Measurements from ENCODE around the gene PIP5K1A. TPM values are rescaled to one million over a fixed set of nuclear protein-coding genes. Genes with fewer than 3 reads are reported as not detected.
A peak's percentile ranks its signal among the peaks of the same experiment; 100 is the strongest.

Gene PIP5K1A
- polyA plus RNA-seq, 1 of the 3 experiments (the other 2 are of a cell fraction): 66.0 TPM

DNA sequence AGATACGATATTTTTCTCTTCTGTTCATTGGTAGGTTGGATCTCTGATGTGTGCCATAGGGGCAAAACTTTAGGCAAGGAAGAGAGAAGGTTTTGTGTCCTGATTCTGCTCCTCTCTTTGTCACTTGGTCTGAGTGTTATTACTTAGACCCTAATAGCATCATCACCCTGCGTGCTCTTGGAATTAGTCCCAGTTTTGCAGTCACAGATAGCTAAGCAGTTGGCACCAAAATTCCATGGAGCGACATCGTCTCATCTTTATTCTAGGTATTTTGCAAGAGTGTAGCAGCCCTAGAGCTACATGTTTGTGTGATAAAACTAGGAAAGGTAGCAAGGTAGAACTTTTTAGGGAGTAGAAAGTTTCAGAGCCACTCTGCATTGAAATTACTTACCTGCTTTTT is 23.8 kb downstream of the PIP5K1A start:
- H3K36me3 ChIP-seq (replicated peaks in 1 of 2; ENCODE audit: control insufficient read depth in 1 of 2, insufficient read depth in 2 of 2, low read length in 1 of 2): peaks cover 8 to 27% of the 10 kb centered on the region in 2 experiments
- H3K27ac ChIP-seq (ENCODE audit: low read depth in 2 of 2, low read length in 1 of 2): no peak overlapping the region; a peak in 1 of 4 replicates
- peaks cover 99% of the 10 kb centered on the region for H3K79me2 ChIP-seq (ENCODE audit: insufficient read depth)
- peaks cover 15% of the 10 kb centered on the region for H3F3A ChIP-seq (replicated peaks; ENCODE audit: insufficient read depth)
- no peak overlapping the region for H3K4me3 ChIP-seq (ENCODE audit: low read depth in 2 of 2, low read length in 1 of 2)
- ChIA-PET CTCF (interaction anchor here (0.6 kb wide), 1 partner anchor 45 kb away, joined by 3 read pairs; no protein-coding TSS in a partner anchor), POLR2A (no interaction called here)
- DNase-seq: no peak
- WGBS (ENCODE audit: low lambda C conversion rate): 79% methylated on average over 4 of the region's 4 CpGs
- no peaks in the 10 kb centered on the region for H3K27me3 ChIP-seq (ENCODE audit: insufficient read depth)
- H3K9me2 ChIP-seq: no peaks in the 10 kb centered on the region
- TF ChIP-seq NFIC (IDR thresholded peaks at IDR 0.05; ENCODE audit: borderline replicate concordance) (peak; percentile 24; the same call in 1 of the 2 replicates), GATA2 (CRISPR knock-in tag; IDR thresholded peaks at IDR 0.05) (no peak)
- H3K4me2 ChIP-seq: 0 out of 2 replicates have a peak overlapping the region, but pooled peaks have one; percentile 5
- peaks cover 65% of the 10 kb centered on the region for H4K20me1 ChIP-seq (ENCODE audit: insufficient read depth)
- H3K4me1 ChIP-seq (ENCODE audit: control insufficient read depth in 1 of 2, insufficient read depth in 2 of 2, low read depth in 1 of 2, low read length in 1 of 2): peaks cover 0 to 10% of the 10 kb centered on the region in 2 experiments; a peak in 2 of 4 replicates
- no peaks in the 10 kb centered on the region for H3K9me3 ChIP-seq
- no peak overlapping the region for H2AFZ ChIP-seq (ENCODE audit: low read depth)
- no peak overlapping the region for H3K9ac ChIP-seq

DNA sequence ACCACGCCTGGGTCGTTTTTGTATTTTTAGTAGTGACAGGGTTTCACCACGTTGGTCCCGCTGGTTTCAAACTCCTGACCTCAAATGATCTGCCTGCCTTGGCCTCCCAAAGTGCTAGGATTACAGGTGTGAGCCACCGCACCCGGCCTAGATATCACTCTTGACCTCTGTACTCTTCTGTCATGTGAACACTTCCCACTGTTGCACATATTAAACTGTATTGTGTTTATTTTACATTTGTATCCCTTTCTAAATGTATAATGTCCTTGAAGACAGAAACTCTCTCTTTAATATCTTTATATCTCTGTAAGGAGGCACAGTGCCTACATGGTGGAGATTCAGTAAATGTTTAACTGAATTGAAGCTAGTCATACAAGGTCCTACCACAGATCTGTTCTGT is 36.9 kb downstream of the PIP5K1A start:
- WGBS (ENCODE audit: low lambda C conversion rate): 97% methylated on average over 6 of the region's 6 CpGs
- Histone ChIP-seq H3K9ac (no peak overlapping the region), H4K20me1 (ENCODE audit: insufficient read depth) (peaks cover 4% of the 10 kb centered on the region), H3K4me2 (no peak overlapping the region), H3K4me1 (ENCODE audit: control insufficient read depth in 1 of 2, insufficient read depth in 2 of 2, low read depth in 1 of 2, low read length in 1 of 2) (peaks cover 0 to 6% of the 10 kb centered on the region in 2 experiments; a peak in 2 of 4 replicates), H3K4me3 (ENCODE audit: low read depth in 2 of 2, low read length in 1 of 2) (no peak overlapping the region), H3K27me3 (ENCODE audit: insufficient read depth) (no peaks in the 10 kb centered on the region), H3K27ac (ENCODE audit: low read depth in 2 of 2, low read length in 1 of 2) (no peak overlapping the region), H2AFZ (ENCODE audit: low read depth) (no peak overlapping the region), H3K9me2 (no peaks in the 10 kb centered on the region), H3K9me3 (no peaks in the 10 kb centered on the region), H3F3A (replicated peaks; ENCODE audit: insufficient read depth) (peaks cover 33% of the 10 kb centered on the region), H3K79me2 (ENCODE audit: insufficient read depth) (peaks cover 47% of the 10 kb centered on the region), H3K36me3 (replicated peaks in 1 of 2; ENCODE audit: control insufficient read depth in 1 of 2, insufficient read depth in 2 of 2, low read length in 1 of 2) (peaks cover 68 to 72% of the 10 kb centered on the region in 2 experiments)
- CTCF ChIA-PET: interaction anchor here (1.4 kb wide), 1 partner anchor 40 kb away, joined by 3 read pairs; no protein-coding TSS in a partner anchor
- TF ChIP-seq, protein P1, sequence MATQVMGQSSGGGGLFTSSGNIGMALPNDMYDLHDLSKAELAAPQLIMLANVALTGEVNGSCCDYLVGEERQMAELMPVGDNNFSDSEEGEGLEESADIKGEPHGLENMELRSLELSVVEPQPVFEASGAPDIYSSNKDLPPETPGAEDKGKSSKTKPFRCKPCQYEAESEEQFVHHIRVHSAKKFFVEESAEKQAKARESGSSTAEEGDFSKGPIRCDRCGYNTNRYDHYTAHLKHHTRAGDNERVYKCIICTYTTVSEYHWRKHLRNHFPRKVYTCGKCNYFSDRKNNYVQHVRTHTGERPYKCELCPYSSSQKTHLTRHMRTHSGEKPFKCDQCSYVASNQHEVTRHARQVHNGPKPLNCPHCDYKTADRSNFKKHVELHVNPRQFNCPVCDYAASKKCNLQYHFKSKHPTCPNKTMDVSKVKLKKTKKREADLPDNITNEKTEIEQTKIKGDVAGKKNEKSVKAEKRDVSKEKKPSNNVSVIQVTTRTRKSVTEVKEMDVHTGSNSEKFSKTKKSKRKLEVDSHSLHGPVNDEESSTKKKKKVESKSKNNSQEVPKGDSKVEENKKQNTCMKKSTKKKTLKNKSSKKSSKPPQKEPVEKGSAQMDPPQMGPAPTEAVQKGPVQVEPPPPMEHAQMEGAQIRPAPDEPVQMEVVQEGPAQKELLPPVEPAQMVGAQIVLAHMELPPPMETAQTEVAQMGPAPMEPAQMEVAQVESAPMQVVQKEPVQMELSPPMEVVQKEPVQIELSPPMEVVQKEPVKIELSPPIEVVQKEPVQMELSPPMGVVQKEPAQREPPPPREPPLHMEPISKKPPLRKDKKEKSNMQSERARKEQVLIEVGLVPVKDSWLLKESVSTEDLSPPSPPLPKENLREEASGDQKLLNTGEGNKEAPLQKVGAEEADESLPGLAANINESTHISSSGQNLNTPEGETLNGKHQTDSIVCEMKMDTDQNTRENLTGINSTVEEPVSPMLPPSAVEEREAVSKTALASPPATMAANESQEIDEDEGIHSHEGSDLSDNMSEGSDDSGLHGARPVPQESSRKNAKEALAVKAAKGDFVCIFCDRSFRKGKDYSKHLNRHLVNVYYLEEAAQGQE (IDR thresholded peaks at IDR 0.05; ENCODE audit: low read depth, low read length): no peak
- TF ChIP-seq ELF1 (IDR thresholded peaks at IDR 0.05): no peak
- no peak for TF ChIP-seq SIN3A (IDR thresholded peaks at IDR 0.05; ENCODE audit: borderline replicate concordance, low read depth, low read length)
- TF ChIP-seq RCOR1 (IDR thresholded peaks at IDR 0.05; ENCODE audit: low read length): no peak
- no peak for TF ChIP-seq YY1 (IDR thresholded peaks at IDR 0.05; ENCODE audit: low read depth)
- TF ChIP-seq NRF1 (IDR thresholded peaks at IDR 0.05; ENCODE audit: low read depth, low read length): no peak
- TF ChIP-seq MXI1 (IDR thresholded peaks at IDR 0.05; ENCODE audit: low read depth, low read length): no peak
- TF ChIP-seq GABPA (IDR thresholded peaks at IDR 0.05; ENCODE audit: low read depth): no peak
- POLR2A ChIA-PET: no interaction called here
- no peak for DNase-seq

All from SK-N-SH (cell line).